ENCODE data around the gene DLGAP1. TPM values are rescaled to one million over a fixed set of nuclear protein-coding genes. Genes with fewer than 3 reads are reported as not detected.

The DLGAP1 gene
- total and polyA plus RNA-seq, 10 of the 15 experiments (the other 5 are each of a cell fraction or from before 2014, with no cell fraction given): 0.23 to 27.6 (median 1.9) TPM

GRCh38 chr18:3529601-3530000, 925.5 kb downstream of the DLGAP1 start (continued):
- TF ChIP-seq ELK1 (IDR thresholded peaks at IDR 0.05; ENCODE audit: low read depth, low read length) (no peak), E4F1 (IDR thresholded peaks at IDR 0.05; ENCODE audit: borderline replicate concordance, partially characterized antibody) (no peak), YBX1 (IDR thresholded peaks at IDR 0.05) (no peak), MTA2 (IDR thresholded peaks at IDR 0.05; ENCODE audit: low read depth) (no peak), EZH2 (IDR thresholded peaks at IDR 0.05; ENCODE audit: borderline replicate concordance, control insufficient read depth, low read depth, low read length) (no peak), RAD51 (IDR thresholded peaks at IDR 0.05) (no peak)

- intact Hi-C loops (cut with micrococcal nuclease; ENCODE audit: unreplicated experiment) (loop anchor here (5.0 kb wide), 1 partner anchor 82 kb away; no protein-coding TSS in a partner anchor), in situ Hi-C loops (cut with MboI) (no loop called here)
- CTCF ChIA-PET: interaction anchor here (1.0 to 4.1 kb wide), 6 partner anchors 9 to 136 kb away, joined by 3 to 23 read pairs (median 6); no protein-coding TSS in a partner anchor
- H3K36me3 ChIP-seq (ENCODE audit: control insufficient read depth in 2 of 2, insufficient read depth in 2 of 2, low read length in 1 of 2): peaks cover 0 to under 1% of the 10 kb centered on the region in 2 experiments; a peak in 1 of 4 replicates
- no peak overlapping the region for H3K27ac ChIP-seq (ENCODE audit: control insufficient read depth, insufficient read depth)
- H3K9me3 ChIP-seq (replicated peaks; ENCODE audit: control insufficient read depth, insufficient read depth, low read length): peaks cover 4% of the 10 kb centered on the region; the same call in 2 of the 3 replicates
- ATAC-seq (no peak), FAIRE-seq (no peak), DNase-seq (ENCODE audit: low read depth, low spot score) (no peak)
- H3K4me2 ChIP-seq (ENCODE audit: control insufficient read depth, insufficient read depth): no peak overlapping the region
- H2AFZ ChIP-seq (ENCODE audit: control insufficient read depth, low read depth, low read length): no peak overlapping the region
- H3K27me3 ChIP-seq (replicated peaks in 1 of 2; ENCODE audit: control insufficient read depth in 2 of 2, insufficient read depth in 2 of 2, low read length in 1 of 2): no peaks in the 10 kb centered on the region
- no peak overlapping the region for H3K9ac ChIP-seq (ENCODE audit: control insufficient read depth, insufficient read depth, low read length)
- RAD21 ChIA-PET (ENCODE audit: unreplicated experiment): interaction anchor here (1.6 to 1.7 kb wide), 2 partner anchors 56 to 67 kb away, joined by 5 to 9 read pairs; no protein-coding TSS in a partner anchor
- no peak overlapping the region for H3K4me3 ChIP-seq
- SMC1A ChIA-PET (ENCODE audit: uncharacterized antibody, unreplicated experiment): interaction anchor here (0.8 to 2.3 kb wide), 11 partner anchors 8 to 1307 kb away, joined by 3 to 9 read pairs (median 3); no protein-coding TSS in a partner anchor
- POLR2A ChIA-PET: interaction anchor here (0.6 kb wide), 1 partner anchor 81 kb away, joined by 4 read pairs; no protein-coding TSS in a partner anchor
- H3K79me2 ChIP-seq (ENCODE audit: control insufficient read depth, insufficient read depth, low read length): no peaks in the 10 kb centered on the region
- H4K20me1 ChIP-seq (ENCODE audit: control insufficient read depth, insufficient read depth): no peaks in the 10 kb centered on the region
- BruUV-seq (replicated peaks): no TSS peak
- peaks cover 12% of the 10 kb centered on the region for H3K4me1 ChIP-seq (ENCODE audit: control insufficient read depth, insufficient read depth, low read length)
- WGBS (ENCODE audit: insufficient coverage, insufficient replicate concordance, low lambda C conversion rate, missing lambda C conversion rate): 74% methylated on average over 3 of the region's 3 CpGs
- TF ChIP-seq TARDBP (IDR thresholded peaks at IDR 0.05; ENCODE audit: borderline replicate concordance): no peak
- no peak for TF ChIP-seq IRF4 (IDR thresholded peaks at IDR 0.05; ENCODE audit: low read depth, low read length)
- TF ChIP-seq NR2F1 (conservative IDR thresholded peaks at IDR 0.05): no peak
- no peak for TF ChIP-seq IRF3 (IDR thresholded peaks at IDR 0.05)
- no peak for TF ChIP-seq NFIC (IDR thresholded peaks at IDR 0.05; ENCODE audit: low read depth, low read length)
- TF ChIP-seq USF2 (IDR thresholded peaks at IDR 0.05; ENCODE audit: borderline replicate concordance, low read depth, low read length): no peak
- TF ChIP-seq RCOR1 (conservative IDR thresholded peaks at IDR 0.05; ENCODE audit: low read depth, low read length): no peak
Measured at GRCh38 chr18:3529077-3529476, 926.0 kb downstream of the DLGAP1 start.
